ENCODE data around the gene MMP17. TPM values are rescaled to one million over a fixed set of nuclear protein-coding genes. Genes with fewer than 3 reads are reported as not detected.
"Not testable (repeated sequence)": the region's sequence is repeated elsewhere in the genome, so short reads cannot be mapped to it uniquely, and the experiment has no call there.

MMP17 gene
- total and polyA plus RNA-seq, 2 donors (not counting 3 experiments of a cell fraction or from before 2014, with no cell fraction given): 3.6 to 10.8 TPM

DNA sequence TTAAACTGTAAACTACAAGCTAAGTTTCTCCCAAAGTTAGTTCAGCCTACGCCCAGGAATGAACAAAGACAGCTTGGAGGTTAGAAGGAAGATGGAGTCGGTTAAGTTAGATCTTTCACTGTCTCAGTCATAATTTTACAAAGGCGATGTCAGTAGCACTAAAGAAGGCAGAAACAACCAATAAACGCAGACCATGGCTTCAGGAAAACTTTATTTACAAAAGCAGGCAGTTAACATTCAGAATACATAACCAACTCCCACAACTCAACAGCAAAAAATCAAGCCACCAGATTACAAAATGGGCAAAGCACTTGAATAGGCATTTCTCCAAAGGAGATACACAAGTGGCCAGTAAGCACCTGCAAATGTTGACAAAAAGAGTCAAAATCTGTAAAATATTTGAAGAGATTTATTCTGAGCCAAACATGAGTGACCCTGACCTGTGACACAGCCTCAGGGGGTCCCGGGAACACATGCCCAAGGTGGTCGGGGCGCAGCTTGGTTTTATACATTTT is 57.4 kb downstream of the MMP17 start:
- H3K4me1 ChIP-seq (ENCODE audit: control insufficient read depth, extremely low read depth, insufficient read depth, low read length): no peaks in the 10 kb centered on the region
- TF ChIP-seq GATA2 (IDR thresholded peaks at IDR 0.05; ENCODE audit: insufficient read depth, insufficient read length, low read depth, low read length): no peak
- TF ChIP-seq JUN (IDR thresholded peaks at IDR 0.05; ENCODE audit: borderline replicate concordance, insufficient read depth, insufficient read length, low read depth): no peak
- no peak for TF ChIP-seq POLR2A (IDR thresholded peaks at IDR 0.05; ENCODE audit: low read depth, low read length)
- no peak for TF ChIP-seq POLR2AphosphoS5 (IDR thresholded peaks at IDR 0.05; ENCODE audit: insufficient read depth, low read depth, low read length)
- TF ChIP-seq, protein P1, sequence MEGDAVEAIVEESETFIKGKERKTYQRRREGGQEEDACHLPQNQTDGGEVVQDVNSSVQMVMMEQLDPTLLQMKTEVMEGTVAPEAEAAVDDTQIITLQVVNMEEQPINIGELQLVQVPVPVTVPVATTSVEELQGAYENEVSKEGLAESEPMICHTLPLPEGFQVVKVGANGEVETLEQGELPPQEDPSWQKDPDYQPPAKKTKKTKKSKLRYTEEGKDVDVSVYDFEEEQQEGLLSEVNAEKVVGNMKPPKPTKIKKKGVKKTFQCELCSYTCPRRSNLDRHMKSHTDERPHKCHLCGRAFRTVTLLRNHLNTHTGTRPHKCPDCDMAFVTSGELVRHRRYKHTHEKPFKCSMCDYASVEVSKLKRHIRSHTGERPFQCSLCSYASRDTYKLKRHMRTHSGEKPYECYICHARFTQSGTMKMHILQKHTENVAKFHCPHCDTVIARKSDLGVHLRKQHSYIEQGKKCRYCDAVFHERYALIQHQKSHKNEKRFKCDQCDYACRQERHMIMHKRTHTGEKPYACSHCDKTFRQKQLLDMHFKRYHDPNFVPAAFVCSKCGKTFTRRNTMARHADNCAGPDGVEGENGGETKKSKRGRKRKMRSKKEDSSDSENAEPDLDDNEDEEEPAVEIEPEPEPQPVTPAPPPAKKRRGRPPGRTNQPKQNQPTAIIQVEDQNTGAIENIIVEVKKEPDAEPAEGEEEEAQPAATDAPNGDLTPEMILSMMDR (IDR thresholded peaks at IDR 0.05; ENCODE audit: extremely low read depth in 1 of 2, insufficient read depth in 1 of 2, low read depth in 1 of 2, low read length in 2 of 2): no peak
- no peak for TF ChIP-seq MAX (IDR thresholded peaks at IDR 0.05; ENCODE audit: insufficient read depth, insufficient read length)
- no peak for TF ChIP-seq MYC (IDR thresholded peaks at IDR 0.05; ENCODE audit: low read depth, low read length)
- no peak for TF ChIP-seq EZH2 (IDR thresholded peaks at IDR 0.05; ENCODE audit: borderline replicate concordance, low read depth, low read length, severe bottlenecking)
- no peak for TF ChIP-seq FOS (IDR thresholded peaks at IDR 0.05; ENCODE audit: borderline replicate concordance, insufficient read depth, low read length)
- no peak overlapping the region for H3K27ac ChIP-seq (ENCODE audit: insufficient read depth, low read depth, low read length)
- intact Hi-C loops (cut with micrococcal nuclease): no loop called here
- no peak overlapping the region for H2AFZ ChIP-seq (ENCODE audit: low read depth, low read length)
- H3K9me3 ChIP-seq (replicated peaks; ENCODE audit: control insufficient read depth, insufficient read depth, low read length): no peaks in the 10 kb centered on the region
- H3K27me3 ChIP-seq (ENCODE audit: control insufficient read depth in 2 of 2, insufficient read depth in 2 of 2, low read length in 2 of 2): peaks cover 0 to 5% of the 10 kb centered on the region in 2 experiments
- BruUV-seq (replicated peaks): no TSS peak
- no peaks in the 10 kb centered on the region for H3K9me1 ChIP-seq (replicated peaks; ENCODE audit: control insufficient read depth, extremely low read depth, insufficient read depth, low read length)
- no peak overlapping the region for H3K4me3 ChIP-seq (replicated peaks in 1 of 3; ENCODE audit: insufficient read depth in 1 of 3, low read depth in 1 of 3, low read length in 3 of 3)
- H3K79me2 ChIP-seq (ENCODE audit: control insufficient read depth, insufficient read depth, low read length): no peaks in the 10 kb centered on the region
- DNase-seq (ENCODE audit: low read depth, low spot score): no peak
- H3K36me3 ChIP-seq (ENCODE audit: control insufficient read depth in 2 of 2, extremely low read depth in 1 of 2, insufficient read depth in 2 of 2, low read length in 2 of 2): no peaks in the 10 kb centered on the region
- CTCF ChIA-PET: no interaction called here
- POLR2A ChIA-PET: no interaction called here
- no peak for FAIRE-seq
- dilution Hi-C loops (cut with MboI; ENCODE audit: extremely low pct_ligation_motif_present, low sequenced_read_pairs): no loop called here
- no peak overlapping the region for H3K4me2 ChIP-seq (ENCODE audit: insufficient read depth, low read length)
- H4K20me1 ChIP-seq (replicated peaks; ENCODE audit: control insufficient read depth, extremely low read depth, insufficient read depth, low read length): no peaks in the 10 kb centered on the region
- no peak overlapping the region for H3K9ac ChIP-seq (replicated peaks; ENCODE audit: extremely low read depth, insufficient read depth, low read length)

- H3K4me2 ChIP-seq (ENCODE audit: insufficient read depth, low read length); intact Hi-C loops (cut with micrococcal nuclease); H3K9me3 ChIP-seq (replicated peaks; ENCODE audit: control insufficient read depth, insufficient read depth, low read length); CTCF ChIA-PET; POLR2A ChIA-PET; H3K79me2 ChIP-seq (ENCODE audit: control insufficient read depth, insufficient read depth, low read length); FAIRE-seq; H3K27ac ChIP-seq (ENCODE audit: insufficient read depth, low read depth, low read length); H2AFZ ChIP-seq (ENCODE audit: low read depth, low read length); H3K4me1 ChIP-seq (ENCODE audit: control insufficient read depth, extremely low read depth, insufficient read depth, low read length); DNase-seq (ENCODE audit: low read depth, low spot score); H3K27me3 ChIP-seq (ENCODE audit: control insufficient read depth in 2 of 2, insufficient read depth in 2 of 2, low read length in 2 of 2); H3K9me1 ChIP-seq (replicated peaks; ENCODE audit: control insufficient read depth, extremely low read depth, insufficient read depth, low read length); H3K36me3 ChIP-seq (ENCODE audit: control insufficient read depth in 2 of 2, extremely low read depth in 1 of 2, insufficient read depth in 2 of 2, low read length in 2 of 2); H3K4me3 ChIP-seq (replicated peaks in 1 of 3; ENCODE audit: insufficient read depth in 1 of 3, low read depth in 1 of 3, low read length in 3 of 3); BruUV-seq (replicated peaks); H3K9ac ChIP-seq (replicated peaks; ENCODE audit: extremely low read depth, insufficient read depth, low read length); dilution Hi-C loops (cut with MboI; ENCODE audit: extremely low pct_ligation_motif_present, low sequenced_read_pairs); H4K20me1 ChIP-seq (replicated peaks; ENCODE audit: control insufficient read depth, extremely low read depth, insufficient read depth, low read length): not testable (repeated sequence)
These were observed 63.5 kb downstream of the MMP17 start for GRCh38 chr12:131891722-131892121.
